Neuronal stem cell (in vitro differentiated cells): ENCODE measurements around the gene SPDYE16.
"Not testable (repeated sequence)": the region's sequence is repeated elsewhere in the genome, so short reads cannot be mapped to it uniquely, and the experiment has no call there.

ENCODE experiments used
- DNase-seq: peaks from one replicate; pipeline ENCODE4 v3.0.0-alpha.2; 2013; ENCODE audit warnings: low spot score
- H2AFZ ChIP-seq: one replicate; pipeline ENCODE4 v1.6.1; 2013; ENCODE audit warnings: mild to moderate bottlenecking, low read length, inconsistent platforms
- H2AK5ac ChIP-seq: 2 replicates; pipeline ENCODE4 v1.6.1; 2013; ENCODE audit warnings: low read depth, mild to moderate bottlenecking, inconsistent platforms, low read length, moderate library complexity, mixed read lengths
- H2BK120ac ChIP-seq: 2 replicates; pipeline ENCODE4 v1.6.1; 2013; ENCODE audit warnings: low read depth, mild to moderate bottlenecking, inconsistent platforms, low read length, moderate library complexity, mixed read lengths
- H2BK12ac ChIP-seq: one replicate; pipeline ENCODE4 v1.6.1; 2013; ENCODE audit warnings: low read length, inconsistent platforms
- H2BK15ac ChIP-seq: 2 replicates; pipeline ENCODE4 v1.6.1; 2013; ENCODE audit warnings: mild to moderate bottlenecking, low read length, inconsistent platforms, mixed read lengths
- H2BK5ac ChIP-seq: one replicate; pipeline ENCODE4 v1.6.1; 2013; ENCODE audit warnings: inconsistent platforms, mild to moderate bottlenecking, low read length, moderate library complexity
- H3K14ac ChIP-seq: one replicate; pipeline ENCODE4 v1.6.1; 2013; ENCODE audit warnings: low read length, inconsistent platforms
- H3K18ac ChIP-seq: 2 replicates; pipeline ENCODE4 v1.6.1; 2013; ENCODE audit warnings: low read length, inconsistent platforms
- H3K23ac ChIP-seq: 2 replicates; pipeline ENCODE4 v1.6.1; 2013; ENCODE audit warnings: low read depth, mild to moderate bottlenecking, mixed read lengths, low read length, inconsistent platforms; ENCODE audit not compliant: poor library complexity
- H3K27ac ChIP-seq: replicated peaks from 3 replicates; pipeline ENCODE4 v1.5.1; 2013; ENCODE audit warnings: low read length, inconsistent platforms
- H3K27me3 ChIP-seq, 3 experiments: 2 replicates each; pipeline ENCODE4 v1.6.1; 2013; ENCODE audit warnings: low read length in 3 of 3, mild to moderate bottlenecking in 2 of 3, inconsistent platforms in 1 of 3, low read depth in 1 of 3, mixed read lengths in 1 of 3, moderate library complexity in 1 of 3; ENCODE audit not compliant: control insufficient read depth in 3 of 3, insufficient read depth in 3 of 3
- H3K36me3 ChIP-seq, 2 donors: replicated peaks in 1 of 2; 2 replicates each; pipeline ENCODE4 v1.6.1; 2013; ENCODE audit warnings: low read length in 2 of 2; ENCODE audit not compliant: control insufficient read depth in 2 of 2, insufficient read depth in 2 of 2
- H3K4ac ChIP-seq: 2 replicates; pipeline ENCODE4 v1.6.1; 2013; ENCODE audit warnings: inconsistent platforms, mild to moderate bottlenecking, low read length, moderate library complexity
- H3K4me1 ChIP-seq, 2 donors: 1 replicate in 1 of 2; 2 replicates in 1 of 2; pipeline ENCODE4 v1.6.1; 2013; ENCODE audit warnings: low read length in 2 of 2, low read depth in 1 of 2; ENCODE audit not compliant: control insufficient read depth in 2 of 2, insufficient read depth in 1 of 2
- H3K4me2 ChIP-seq: one replicate; pipeline ENCODE4 v1.6.1; 2013; ENCODE audit warnings: mild to moderate bottlenecking, low read length, inconsistent platforms; ENCODE audit not compliant: insufficient read depth, poor library complexity, severe bottlenecking
- H3K4me3 ChIP-seq, 2 donors: 2 replicates each; pipeline ENCODE4 v1.5.1; 2013; ENCODE audit warnings: low read length in 2 of 2, mild to moderate bottlenecking in 2 of 2, inconsistent platforms in 1 of 2, moderate library complexity in 1 of 2
- H3K79me1 ChIP-seq: one replicate; pipeline ENCODE4 v1.6.1; 2013; ENCODE audit warnings: low read depth, mild to moderate bottlenecking, inconsistent platforms, low read length, moderate library complexity
- H3K9ac ChIP-seq: one replicate; pipeline ENCODE4 v1.6.1; 2013; ENCODE audit warnings: mild to moderate bottlenecking, low read depth, low read length, inconsistent platforms; ENCODE audit not compliant: poor library complexity
- H3K9me3 ChIP-seq, 2 donors: replicated peaks in 1 of 2; 2 replicates each; pipeline versions ENCODE3 to v1.6.1; 2013; ENCODE audit warnings: low read length in 2 of 2, mild to moderate bottlenecking in 2 of 2, inconsistent platforms in 1 of 2, low read depth in 1 of 2, mixed read lengths in 1 of 2, moderate library complexity in 1 of 2; ENCODE audit not compliant: control insufficient read depth in 2 of 2, insufficient read depth in 1 of 2
- H4K8ac ChIP-seq: one replicate; pipeline ENCODE4 v1.6.1; 2013; ENCODE audit warnings: low read depth, mild to moderate bottlenecking, inconsistent platforms, low read length, moderate library complexity
- H4K91ac ChIP-seq: one replicate; pipeline ENCODE4 v1.6.1; 2013; ENCODE audit warnings: low read length, low read depth, mild to moderate bottlenecking, inconsistent platforms; ENCODE audit not compliant: poor library complexity
- WGBS, 2 donors: extraction: QIAGEN DNeasy Blood & Tissue Kit; methylation state at CpG; one replicate each; pipeline ENCODE4 v1.1.7; 2013; ENCODE audit warnings: missing lambda C conversion rate in 2 of 2, mixed read lengths in 1 of 2; ENCODE audit not compliant: insufficient read length in 2 of 2, insufficient replicate concordance in 1 of 2; ENCODE audit errors: extremely low coverage in 2 of 2; 5-methylcytosine and 5-hydroxymethylcytosine counted together

The SPDYE16 gene

DNA sequence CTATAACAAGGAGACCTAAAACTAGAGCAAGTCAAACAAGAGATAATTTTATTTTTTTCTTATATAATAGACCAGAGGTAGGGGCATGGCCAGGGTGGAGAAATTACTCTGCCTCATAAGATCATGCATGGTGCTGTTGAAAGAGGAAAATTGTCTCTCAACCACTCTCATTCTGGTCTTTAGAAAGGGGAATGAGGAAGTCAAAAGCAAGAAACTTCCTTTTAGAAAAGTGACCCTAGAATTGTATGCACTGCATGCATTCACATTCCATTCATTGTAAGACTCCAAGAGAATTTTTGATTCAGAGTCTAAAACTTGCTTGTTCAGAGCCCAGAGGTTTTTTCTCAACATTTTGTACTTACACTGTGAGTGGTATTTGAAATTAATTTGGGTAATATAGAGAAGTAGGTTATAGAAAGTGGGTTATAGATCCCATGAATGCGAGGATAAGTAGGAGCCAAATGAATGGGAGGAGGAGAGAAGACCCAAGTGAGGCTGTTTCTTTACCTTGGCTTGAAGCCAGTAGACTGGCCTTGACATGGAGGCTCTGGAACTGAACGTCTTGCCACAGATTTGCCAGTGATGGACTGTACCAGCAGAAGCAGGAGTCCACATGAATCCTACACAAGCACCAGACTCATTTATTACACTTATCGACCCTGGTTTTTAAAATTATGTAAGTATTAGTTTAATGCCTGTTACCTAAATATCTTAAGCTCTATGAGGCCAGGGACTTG, 33.0 kb upstream of the SPDYE16 start:
- H3K27ac ChIP-seq, H3K23ac ChIP-seq, H2AK5ac ChIP-seq, H3K79me1 ChIP-seq, H4K8ac ChIP-seq, H2BK120ac ChIP-seq, DNase-seq, H3K27me3 ChIP-seq, H2BK12ac ChIP-seq, H3K4me3 ChIP-seq, H2BK5ac ChIP-seq, H3K14ac ChIP-seq, H3K18ac ChIP-seq, H2BK15ac ChIP-seq, H3K4ac ChIP-seq, H3K9me3 ChIP-seq, H4K91ac ChIP-seq, H3K9ac ChIP-seq, H2AFZ ChIP-seq, H3K4me2 ChIP-seq, H3K4me1 ChIP-seq: not testable (repeated sequence)
- WGBS, 2 donors, result no CpG with 5 or more reads among the region's 3 CpGs
- peaks cover 0 to 12% of the 10 kb centered on the region in 2 donors for H3K36me3 ChIP-seq

DNA sequence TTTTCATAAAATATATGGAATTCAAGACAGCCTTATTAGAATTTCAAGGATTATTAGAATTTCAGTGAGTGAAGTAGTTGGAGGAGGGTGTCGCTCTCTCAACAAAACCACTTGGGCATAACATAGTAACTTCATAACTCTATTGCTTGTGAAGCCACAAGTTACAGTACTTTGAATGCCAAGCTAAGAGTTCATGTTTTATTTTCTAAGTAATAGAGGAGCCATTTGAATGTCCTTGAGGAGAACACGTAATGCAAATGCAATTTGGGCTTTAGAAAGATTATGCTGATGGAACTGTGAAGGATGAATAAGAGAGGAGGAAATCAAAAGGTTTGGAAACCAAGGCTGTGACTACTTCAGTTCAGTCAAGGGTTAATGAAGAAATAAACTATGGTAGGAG, 32.3 kb upstream of the SPDYE16 start:
- not testable (repeated sequence) for H4K91ac ChIP-seq, H4K8ac ChIP-seq, H3K4me3 ChIP-seq, H3K27ac ChIP-seq, H3K79me1 ChIP-seq, H3K27me3 ChIP-seq, H2AK5ac ChIP-seq, H2BK120ac ChIP-seq, H3K4ac ChIP-seq, DNase-seq, H3K4me1 ChIP-seq, H3K23ac ChIP-seq, H3K9me3 ChIP-seq, H2BK15ac ChIP-seq, H2BK5ac ChIP-seq, H2BK12ac ChIP-seq, H3K4me2 ChIP-seq, H3K9ac ChIP-seq, H2AFZ ChIP-seq, H3K18ac ChIP-seq, H3K14ac ChIP-seq
- WGBS, 2 donors, result no CpG with 5 or more reads among the region's 2 CpGs
- peaks cover 0 to 13% of the 10 kb centered on the region in 2 donors for H3K36me3 ChIP-seq

DNA sequence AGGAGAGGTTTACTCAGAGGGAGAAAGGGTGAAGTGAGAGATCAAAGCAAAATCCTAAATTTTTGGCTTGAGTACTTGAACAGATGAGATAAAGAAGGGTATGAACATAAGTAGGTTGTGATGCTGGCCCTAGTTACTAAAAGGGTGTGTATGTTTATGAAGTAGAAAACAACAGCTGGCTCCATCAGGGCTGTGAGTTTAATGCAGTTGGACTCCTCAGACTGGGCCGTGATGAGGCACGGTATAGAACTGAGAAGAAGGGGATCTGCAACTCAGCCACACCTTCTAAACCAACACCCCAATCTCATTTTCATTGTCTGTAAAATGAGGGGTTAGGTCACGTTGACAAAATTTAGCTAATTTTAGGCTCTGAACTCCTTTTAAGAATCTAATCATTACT, 29.2 kb upstream of the SPDYE16 start:
- not testable (repeated sequence) for H3K4me3 ChIP-seq, H3K9me3 ChIP-seq, H3K23ac ChIP-seq, H4K8ac ChIP-seq, H3K27ac ChIP-seq, DNase-seq, H2BK120ac ChIP-seq, H2BK12ac ChIP-seq, H3K18ac ChIP-seq, H3K4ac ChIP-seq, H2AK5ac ChIP-seq, H2AFZ ChIP-seq, H3K27me3 ChIP-seq, H3K9ac ChIP-seq, H3K4me2 ChIP-seq, H4K91ac ChIP-seq, H2BK5ac ChIP-seq, H3K4me1 ChIP-seq, H3K79me1 ChIP-seq, H2BK15ac ChIP-seq, H3K14ac ChIP-seq
- H3K36me3 ChIP-seq, result peaks cover 0 to 27% of the 10 kb centered on the region in 2 donors
- WGBS, 2 donors, result no CpG with 5 or more reads among the region's 3 CpGs

DNA sequence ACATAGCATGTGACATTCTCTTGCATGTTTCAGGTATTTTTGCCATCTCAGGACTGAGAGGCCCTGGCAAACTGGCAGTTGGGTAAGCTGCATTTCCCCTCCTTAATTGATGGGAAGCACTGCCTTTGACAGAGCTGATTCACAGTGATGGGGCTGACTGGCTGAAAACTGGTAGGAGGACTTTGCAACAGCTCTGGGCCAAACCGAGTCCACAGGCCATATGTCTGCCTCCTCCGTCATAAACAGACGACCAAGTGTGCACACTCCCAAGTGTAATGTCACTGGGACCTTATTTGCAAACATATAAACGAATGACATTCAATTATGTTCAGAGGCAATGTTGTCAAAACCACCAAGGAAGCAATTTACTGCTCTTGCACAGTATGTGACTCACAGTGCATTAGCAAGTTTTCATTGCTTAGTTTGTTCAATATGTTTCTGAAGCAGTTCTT, 27.3 kb upstream of the SPDYE16 start:
- not testable (repeated sequence) for H3K4me1 ChIP-seq, H2AFZ ChIP-seq, H3K14ac ChIP-seq, H3K4me3 ChIP-seq, H3K27ac ChIP-seq, DNase-seq, H3K18ac ChIP-seq, H2BK5ac ChIP-seq, H3K9ac ChIP-seq, H3K27me3 ChIP-seq, H2BK15ac ChIP-seq, H3K23ac ChIP-seq, H2BK120ac ChIP-seq, H3K4ac ChIP-seq, H4K91ac ChIP-seq, H3K9me3 ChIP-seq, H2AK5ac ChIP-seq, H4K8ac ChIP-seq, H2BK12ac ChIP-seq, H3K4me2 ChIP-seq, H3K79me1 ChIP-seq
- no CpG with 5 or more reads among the region's 4 CpGs for WGBS, 2 donors
- H3K36me3 ChIP-seq, result peaks cover 0 to 28% of the 10 kb centered on the region in 2 donors
